ENCODE measurements around the gene NRDC. TPM values are rescaled to one million over a fixed set of nuclear protein-coding genes. Genes with fewer than 3 reads are reported as not detected.

NRDC gene
- total RNA-seq, 2 donors from 2014 or later, result 56.8 to 57.7 TPM

DNA sequence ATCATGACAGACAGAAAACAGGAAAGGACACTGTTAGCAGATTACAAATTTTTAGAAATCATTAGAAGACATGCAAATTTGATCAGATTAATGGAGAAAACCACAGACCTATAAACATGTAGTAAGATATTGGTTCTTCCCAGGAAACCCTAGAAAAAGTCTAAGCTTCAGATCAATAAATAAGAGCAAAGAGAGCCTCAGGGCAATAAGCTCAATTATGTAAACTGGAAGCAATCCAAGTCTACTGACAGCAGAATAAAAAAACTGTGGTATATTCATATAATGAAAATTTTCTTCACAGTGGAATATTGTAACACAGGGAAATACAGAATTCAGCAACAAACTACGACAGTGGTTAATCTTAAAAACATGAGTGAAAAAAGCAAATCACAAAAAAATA lies 36.3 kb downstream of the NRDC start:
- 83 to 87% methylated on average over 1 of the region's 1 CpG for WGBS, 2 donors
- ATAC-seq, result no peak
- no peaks in the 10 kb centered on the region for H3K27me3 ChIP-seq
- no peaks in the 10 kb centered on the region for H3K4me1 ChIP-seq
- intact Hi-C loops (cut with DNase I), result no loop called here
- DNase-seq, result no peak
- no peak overlapping the region for H3K4me3 ChIP-seq
- no peak for TF ChIP-seq POLR2A (IDR thresholded peaks at IDR 0.05)
- TF ChIP-seq, protein P1, sequence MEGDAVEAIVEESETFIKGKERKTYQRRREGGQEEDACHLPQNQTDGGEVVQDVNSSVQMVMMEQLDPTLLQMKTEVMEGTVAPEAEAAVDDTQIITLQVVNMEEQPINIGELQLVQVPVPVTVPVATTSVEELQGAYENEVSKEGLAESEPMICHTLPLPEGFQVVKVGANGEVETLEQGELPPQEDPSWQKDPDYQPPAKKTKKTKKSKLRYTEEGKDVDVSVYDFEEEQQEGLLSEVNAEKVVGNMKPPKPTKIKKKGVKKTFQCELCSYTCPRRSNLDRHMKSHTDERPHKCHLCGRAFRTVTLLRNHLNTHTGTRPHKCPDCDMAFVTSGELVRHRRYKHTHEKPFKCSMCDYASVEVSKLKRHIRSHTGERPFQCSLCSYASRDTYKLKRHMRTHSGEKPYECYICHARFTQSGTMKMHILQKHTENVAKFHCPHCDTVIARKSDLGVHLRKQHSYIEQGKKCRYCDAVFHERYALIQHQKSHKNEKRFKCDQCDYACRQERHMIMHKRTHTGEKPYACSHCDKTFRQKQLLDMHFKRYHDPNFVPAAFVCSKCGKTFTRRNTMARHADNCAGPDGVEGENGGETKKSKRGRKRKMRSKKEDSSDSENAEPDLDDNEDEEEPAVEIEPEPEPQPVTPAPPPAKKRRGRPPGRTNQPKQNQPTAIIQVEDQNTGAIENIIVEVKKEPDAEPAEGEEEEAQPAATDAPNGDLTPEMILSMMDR (IDR thresholded peaks at IDR 0.05), result no peak
- H3K27ac ChIP-seq, result no peak overlapping the region
- no peaks in the 10 kb centered on the region for H3K36me3 ChIP-seq (replicated peaks in 1 of 2; ENCODE audit: insufficient read depth in 1 of 2, low read depth in 2 of 2)
- no peaks in the 10 kb centered on the region for H3K9me3 ChIP-seq

DNA sequence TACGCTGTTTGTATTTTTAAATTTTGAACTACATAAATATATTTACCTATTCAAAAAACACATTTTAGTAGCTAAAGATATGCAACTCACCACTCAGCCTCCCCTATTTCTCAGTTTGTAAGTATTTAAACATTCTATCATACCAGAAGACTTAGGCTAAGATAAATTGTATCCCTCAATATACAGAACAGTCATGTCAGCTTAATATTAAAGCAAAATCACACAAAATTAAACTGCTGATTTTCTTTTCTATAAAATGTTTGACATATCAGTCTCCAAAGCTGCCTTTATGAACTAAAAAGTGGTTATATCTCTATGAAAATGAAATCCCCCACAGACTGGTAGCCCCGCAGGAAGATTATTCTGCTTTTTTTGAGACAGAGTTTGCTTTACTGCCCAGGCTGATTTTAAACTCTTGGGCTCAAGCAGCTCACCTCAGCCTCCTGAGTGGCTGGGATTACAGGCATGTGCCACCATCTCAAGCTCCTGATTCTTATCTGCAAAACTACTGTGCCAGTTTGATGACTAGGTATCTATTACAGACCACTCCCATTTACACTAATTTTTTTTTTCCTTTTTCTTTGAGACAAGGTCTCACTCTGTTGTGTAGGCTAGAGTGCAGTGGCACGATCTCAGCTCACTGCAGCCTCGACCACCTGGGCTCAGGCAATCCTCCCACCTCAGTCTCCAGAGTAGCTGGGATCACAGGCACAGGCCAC lies 37.6 kb downstream of the NRDC start:
- Histone ChIP-seq H3K9me3 (no peaks in the 10 kb centered on the region), H3K36me3 (replicated peaks in 1 of 2; ENCODE audit: insufficient read depth in 1 of 2, low read depth in 2 of 2) (no peaks in the 10 kb centered on the region), H3K4me1 (no peaks in the 10 kb centered on the region), H3K27me3 (no peaks in the 10 kb centered on the region), H3K27ac (no peak overlapping the region), H3K4me3 (no peak overlapping the region)
- DNase-seq, result no peak
- 90 to 98% methylated on average over 4 of the region's 4 CpGs for WGBS, 2 donors
- no peak for ATAC-seq
- TF ChIP-seq, protein P1 (IDR thresholded peaks at IDR 0.05), result no peak
- TF ChIP-seq POLR2A (IDR thresholded peaks at IDR 0.05), result no peak
- intact Hi-C loops (cut with DNase I), result no loop called here

DNA sequence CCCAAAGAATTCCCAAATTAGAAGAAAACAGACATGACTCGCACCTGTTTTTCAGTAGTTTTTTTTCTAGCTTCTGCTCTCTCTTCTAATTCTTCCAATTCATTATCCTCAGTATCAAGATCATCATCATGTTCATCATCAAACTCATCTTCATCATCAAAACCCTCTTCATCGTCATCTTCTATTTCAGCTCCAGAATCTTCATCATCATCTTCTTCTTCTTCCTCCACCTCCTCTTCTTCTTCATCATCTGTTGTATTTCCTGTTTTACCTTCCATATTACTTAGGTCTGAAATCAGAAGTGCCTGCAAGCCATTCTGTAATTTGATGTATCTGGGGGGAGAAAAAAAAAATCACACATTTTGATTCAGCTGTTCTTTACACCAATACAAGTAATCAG lies 38.3 kb downstream of the NRDC start:
- ATAC-seq (no peak), DNase-seq (no peak)
- WGBS, 2 donors, result 95 to 97% methylated on average over 2 of the region's 2 CpGs
- H3K27me3 ChIP-seq, result no peaks in the 10 kb centered on the region
- no peaks in the 10 kb centered on the region for H3K9me3 ChIP-seq
- TF ChIP-seq, protein P1 (IDR thresholded peaks at IDR 0.05), result no peak
- no peak for TF ChIP-seq POLR2A (IDR thresholded peaks at IDR 0.05)
- H3K27ac ChIP-seq, result no peak overlapping the region
- H3K4me3 ChIP-seq, result no peak overlapping the region
- intact Hi-C loops (cut with DNase I), result no loop called here
- peaks cover 0 to 2% of the 10 kb centered on the region in 2 donors for H3K36me3 ChIP-seq (replicated peaks in 1 of 2; ENCODE audit: insufficient read depth in 1 of 2, low read depth in 2 of 2)
- H3K4me1 ChIP-seq, result no peaks in the 10 kb centered on the region

DNA sequence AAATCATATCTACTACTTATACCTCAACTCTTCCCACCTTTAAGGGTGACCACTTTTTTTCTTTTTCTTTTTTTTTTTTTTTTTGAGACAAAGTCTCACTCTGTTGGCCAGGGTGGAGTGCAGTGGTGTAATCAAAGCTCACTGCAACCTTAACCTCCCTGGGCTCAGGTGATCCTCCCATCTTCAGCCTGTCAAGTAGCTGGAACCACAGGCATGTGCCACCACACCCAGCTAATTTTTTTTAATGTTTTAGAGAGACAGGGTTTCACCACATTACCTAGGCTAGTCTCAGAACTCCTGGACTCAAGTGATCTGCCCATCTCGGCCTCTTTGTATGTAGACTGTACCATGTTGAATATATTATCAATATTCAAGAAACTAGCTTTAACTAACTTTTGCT lies 39.4 kb downstream of the NRDC start:
- no peak overlapping the region for H3K27ac ChIP-seq
- no peaks in the 10 kb centered on the region for H3K27me3 ChIP-seq
- ATAC-seq (no peak), DNase-seq (no peak)
- 92 to 100% methylated on average over 1 of the region's 1 CpG for WGBS, 2 donors
- peaks cover 0 to 2% of the 10 kb centered on the region in 2 donors for H3K36me3 ChIP-seq (replicated peaks in 1 of 2; ENCODE audit: insufficient read depth in 1 of 2, low read depth in 2 of 2)
- no peak for TF ChIP-seq POLR2A (IDR thresholded peaks at IDR 0.05)
- TF ChIP-seq, protein P1 (IDR thresholded peaks at IDR 0.05), result no peak
- intact Hi-C loops (cut with DNase I), result no loop called here
- no peak overlapping the region for H3K4me3 ChIP-seq
- H3K4me1 ChIP-seq, result no peaks in the 10 kb centered on the region
- no peaks in the 10 kb centered on the region for H3K9me3 ChIP-seq

DNA sequence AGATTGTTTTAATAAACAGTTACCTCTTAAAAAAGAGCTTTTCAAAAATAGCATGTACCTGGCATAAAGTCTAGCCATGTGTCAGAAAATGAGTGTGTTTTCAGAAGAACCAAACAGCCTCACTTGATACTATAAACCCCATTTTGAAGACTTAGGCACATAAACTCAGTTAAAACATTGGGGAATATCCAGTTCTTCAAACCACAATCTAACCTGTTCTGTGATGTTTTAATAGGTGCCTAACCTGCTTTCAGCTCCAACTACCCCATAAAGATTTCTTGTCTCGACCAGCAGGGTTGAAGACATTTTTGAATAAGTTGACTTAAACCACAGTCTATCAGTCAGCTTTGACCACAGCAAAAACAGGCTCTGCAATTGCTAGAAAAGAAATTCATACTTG lies 41.3 kb downstream of the NRDC start:
- Histone ChIP-seq H3K27ac (no peak overlapping the region), H3K36me3 (replicated peaks in 1 of 2; ENCODE audit: insufficient read depth in 1 of 2, low read depth in 2 of 2) (peaks cover 0 to 3% of the 10 kb centered on the region in 2 donors), H3K4me3 (no peak overlapping the region), H3K4me1 (no peaks in the 10 kb centered on the region), H3K9me3 (no peaks in the 10 kb centered on the region), H3K27me3 (no peaks in the 10 kb centered on the region)
- ATAC-seq, result no peak
- DNase-seq, result no peak
- WGBS, 2 donors, result 85 to 100% methylated on average over 1 of the region's 1 CpG
- intact Hi-C loops (cut with DNase I), result no loop called here
- no peak for TF ChIP-seq POLR2A (IDR thresholded peaks at IDR 0.05)
- TF ChIP-seq, protein P1 (IDR thresholded peaks at IDR 0.05), result no peak
